Ovary (tissue), 9 donors: ENCODE results near the gene EYA3. TPM values are rescaled to one million over a fixed set of nuclear protein-coding genes. Genes with fewer than 3 reads are reported as not detected.

ENCODE experiments used
- DNase-seq, 5 donors: peaks; one replicate each; pipeline ENCODE4 v3.0.0-alpha.2; 2019 to 2020
- H3K27ac ChIP-seq, 2 donors: fragments of 200-600 bp; one replicate each; pipeline versions ENCODE4 v1.5.1 to v1.8.0; 2019 to 2022
- H3K27me3 ChIP-seq: fragments of 200-600 bp; one replicate; pipeline ENCODE4 v1.8.0; 2022
- H3K36me3 ChIP-seq: fragments of 200-600 bp; sonication (generic); one replicate; pipeline ENCODE4 v1.5.1; 2019
- H3K4me1 ChIP-seq: one replicate; pipeline ENCODE4 v1.8.1; 2013; ENCODE audit warnings: mild to moderate bottlenecking, moderate library complexity; ENCODE audit not compliant: insufficient read depth
- H3K4me3 ChIP-seq: fragments of 200-600 bp; sonication (generic); one replicate; pipeline ENCODE4 v1.5.1; 2017
- H3K9me3 ChIP-seq, 2 donors: fragments of 200-600 bp in 1 of 2; sonication (generic) in 1 of 2; one replicate each; pipeline versions ENCODE4 v1.5.1 to v1.8.1; 2013 to 2019; ENCODE audit warnings: mild to moderate bottlenecking in 1 of 2, moderate library complexity in 1 of 2
- EP300 ChIP-seq: sonication (generic); formaldehyde crosslinking; IDR thresholded peaks from one replicate; pipeline ENCODE4 v1.6.1; 2017; ENCODE audit warnings: antibody characterized with exemption
- POLR2A ChIP-seq: fragments of 450-650 bp; IDR thresholded peaks from one replicate; pipeline ENCODE4 v1.6.1; 2017; ENCODE audit warnings: antibody characterized with exemption, mild to moderate bottlenecking, moderate library complexity
- WGBS, 3 donors: extraction: QIAGEN DNeasy Blood & Tissue Kit in 1 of 3; methylation state at CpG; one replicate each; pipeline versions ENCODE4 v1.1.5 to v1.1.7; 2013 to 2017; 5-methylcytosine and 5-hydroxymethylcytosine counted together
- intact Hi-C, 4 donors: fragments of 100-400 bp; cut with DNase I; formaldehyde crosslinking; loops; one replicate each; pipeline versions ENCODE4 v1.11.0 to v1.15.1; 2022 to 2023
- polyA plus RNA-seq, 2 donors: library from polyadenylated mRNA; stranded (reverse); fragments of 200-250 nt in 1 of 2; fragments of 350-450 nt in 1 of 2; fragmentation: Illumina TruSeq in 1 of 2; extraction: RNeasy Lipid Tissue Mini Kit (QIAGEN cat#74804) in 1 of 2; gene quantifications; one replicate each; pipeline ENCODE4 v1.2.3, GENCODE V29; 2013 to 2014
- small RNA-seq: library from RNA; depleted of rRNA; stranded (forward); fragments of <200 nt; gene quantifications from one replicate; pipeline ENCODE3, GENCODE V24; 2016
- total RNA-seq, 7 donors: library from RNA; depleted of rRNA in 2 of 7; stranded (reverse); fragments of >200 nt in 2 of 7; fragmentation: NEBNext Ultra II Directional in 3 of 7; extraction: Animal tissue kit (Norgen Biotek cat#: 25700) in 3 of 7; gene quantifications; one replicate each; pipeline versions ENCODE4 v1.1.0 to v1.2.4, GENCODE V29; 2016 to 2023
- TF ChIP-seq, protein P1 (sequence below), 3 donors: fragments of 450-650 bp in 2 of 3; fragments of 200-600 bp in 1 of 3; IDR thresholded peaks; one replicate each; pipeline versions ENCODE4 v1.5.1 to v1.8.0; 2016 to 2022; ENCODE audit warnings: antibody characterized with exemption in 3 of 3, mild to moderate bottlenecking in 1 of 3
- donor health status: DM: no; HTN: no; CAD: no; lungs with moderate emphysema.
- donor health status: DM: no; HTN: no; CAD: no.
- donor health status: Bipolar disorder and iron deficiency.
- donor health status: DM: yes; HTN: yes; CAD: no.
- donor health status: DM: no; HTN: no; CAD: no.
- donor health status: DM: yes; HTN: yes; CAD: no.

EYA3 gene
- total and polyA plus RNA-seq, 9 donors: 5.4 to 25.7 (median 14.6) TPM

DNA sequence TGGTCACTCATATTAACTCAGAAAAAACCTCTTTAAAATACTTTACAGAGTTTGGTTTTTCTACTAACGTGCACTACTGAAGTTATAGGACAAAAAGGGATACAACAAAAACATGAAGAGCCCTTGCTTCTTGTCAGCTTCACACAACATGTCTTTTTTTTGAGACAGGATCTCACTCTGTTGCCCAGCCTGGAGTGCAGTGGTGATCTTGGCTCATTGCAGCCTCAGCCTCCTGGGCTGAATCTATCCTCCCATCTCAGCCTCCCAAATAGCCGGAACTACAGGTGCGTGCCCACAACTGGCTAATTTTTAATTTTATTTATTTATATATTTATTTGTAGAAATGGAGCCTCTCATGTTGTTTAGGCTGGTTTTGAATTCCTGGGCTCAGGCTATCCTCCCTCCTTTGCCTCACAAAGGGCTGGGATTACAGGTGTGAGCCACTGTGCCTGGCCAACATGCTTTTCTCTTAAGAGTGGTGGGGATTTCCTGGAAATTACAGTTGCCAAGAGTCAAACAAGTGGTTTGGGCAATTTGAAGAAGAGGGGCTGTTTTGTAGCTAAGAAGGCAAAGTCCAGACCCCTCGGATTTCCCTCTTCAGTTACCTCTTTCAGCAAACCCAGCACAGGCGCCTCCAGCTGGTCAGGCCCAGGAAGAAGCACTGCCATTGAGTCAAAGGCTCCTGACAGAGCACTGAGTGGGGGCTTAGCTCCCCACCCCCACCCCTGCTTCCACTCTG, 160.0 kb downstream of the EYA3 start:
- intact Hi-C loops: no loop called here
- Histone ChIP-seq H3K4me1 (no peaks in the 10 kb centered on the region), H3K27ac (no peak overlapping the region), H3K4me3 (no peak overlapping the region), H3K36me3 (no peaks in the 10 kb centered on the region), H3K27me3 (no peaks in the 10 kb centered on the region), H3K9me3 (no peaks in the 10 kb centered on the region)
- TF ChIP-seq, protein P1, sequence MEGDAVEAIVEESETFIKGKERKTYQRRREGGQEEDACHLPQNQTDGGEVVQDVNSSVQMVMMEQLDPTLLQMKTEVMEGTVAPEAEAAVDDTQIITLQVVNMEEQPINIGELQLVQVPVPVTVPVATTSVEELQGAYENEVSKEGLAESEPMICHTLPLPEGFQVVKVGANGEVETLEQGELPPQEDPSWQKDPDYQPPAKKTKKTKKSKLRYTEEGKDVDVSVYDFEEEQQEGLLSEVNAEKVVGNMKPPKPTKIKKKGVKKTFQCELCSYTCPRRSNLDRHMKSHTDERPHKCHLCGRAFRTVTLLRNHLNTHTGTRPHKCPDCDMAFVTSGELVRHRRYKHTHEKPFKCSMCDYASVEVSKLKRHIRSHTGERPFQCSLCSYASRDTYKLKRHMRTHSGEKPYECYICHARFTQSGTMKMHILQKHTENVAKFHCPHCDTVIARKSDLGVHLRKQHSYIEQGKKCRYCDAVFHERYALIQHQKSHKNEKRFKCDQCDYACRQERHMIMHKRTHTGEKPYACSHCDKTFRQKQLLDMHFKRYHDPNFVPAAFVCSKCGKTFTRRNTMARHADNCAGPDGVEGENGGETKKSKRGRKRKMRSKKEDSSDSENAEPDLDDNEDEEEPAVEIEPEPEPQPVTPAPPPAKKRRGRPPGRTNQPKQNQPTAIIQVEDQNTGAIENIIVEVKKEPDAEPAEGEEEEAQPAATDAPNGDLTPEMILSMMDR (IDR thresholded peaks at IDR 0.05): no peak
- TF ChIP-seq EP300 (no peak), POLR2A (no peak)
- no peak for DNase-seq
- 61 to 77% (median 68%) methylated on average over 5 of the region's 5 CpGs for WGBS, 3 donors

DNA sequence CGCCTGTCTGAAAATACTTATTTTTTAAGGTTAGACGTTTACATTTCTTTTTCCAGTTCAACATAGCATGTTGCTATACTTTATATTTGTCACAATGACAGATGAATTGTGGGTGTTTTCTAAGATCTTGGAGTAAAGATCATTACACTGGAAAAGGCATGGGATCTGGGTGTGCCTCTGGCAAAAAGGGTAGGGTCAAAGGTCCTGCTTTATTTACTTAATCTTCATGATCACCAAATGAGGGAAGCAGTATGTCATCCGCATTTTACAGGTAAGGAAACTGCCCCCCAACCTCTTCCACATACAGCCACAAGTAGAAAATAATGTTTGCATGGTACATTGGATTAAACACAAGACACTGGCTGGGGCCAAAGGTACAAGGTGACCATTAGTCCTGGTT, 166.1 kb downstream of the EYA3 start:
- 81 to 87% (median 84%) methylated on average over 3 of the region's 3 CpGs for WGBS, 3 donors

More for the DNA sequence above, 166.1 kb downstream of the EYA3 start:
- Histone ChIP-seq H3K27me3 (no peaks in the 10 kb centered on the region), H3K9me3 (no peaks in the 10 kb centered on the region), H3K36me3 (no peaks in the 10 kb centered on the region), H3K4me1 (no peaks in the 10 kb centered on the region), H3K27ac (no peak overlapping the region), H3K4me3 (no peak overlapping the region)
- no peak for DNase-seq
- TF ChIP-seq POLR2A (no peak), EP300 (no peak)
- TF ChIP-seq, protein P1 (IDR thresholded peaks at IDR 0.05): no peak
- intact Hi-C loops: no loop called here

Small RNA genes lying within 50 kb of the gene (small RNA-seq; reads per million reads assigned to genes)
- not detected for gene RN7SL559P

Other genes with a start within 250 kb of the EYA3 start
- 10 to 100 TPM in 2 of 7 donors, 1 to 10 TPM in 5; 2.7 to 14.0 (median 7.8) TPM for gene THEMIS2, start 216.1 kb downstream of the EYA3 start, total RNA-seq
- gene THEMIS2, start 216.1 kb downstream of the EYA3 start, polyA plus RNA-seq: 10 to 100 TPM in 1 of 2 donors, 1 to 10 TPM in 1; 3.9 to 16.9 TPM
- gene RPA2, start 174.0 kb downstream of the EYA3 start, total RNA-seq: 10 to 100 TPM; 24.8 to 54.6 (median 36.6) TPM
- gene RPA2, start 174.0 kb downstream of the EYA3 start, polyA plus RNA-seq: 10 to 100 TPM; 44.3 to 93.1 TPM
- 10 to 100 TPM in 1 of 7 donors, 1 to 10 TPM in 1, under 1 TPM in 3, not detected in 2; 0.40 to 21.1 (median 0.77) TPM for gene SMPDL3B, start 153.6 kb downstream of the EYA3 start, total RNA-seq
- under 1 TPM; 0.23 to 0.32 TPM for gene SMPDL3B, start 153.6 kb downstream of the EYA3 start, polyA plus RNA-seq
- 1 to 10 TPM; 3.9 to 6.1 (median 5.3) TPM for gene XKR8, start 128.6 kb downstream of the EYA3 start, total RNA-seq
- 1 to 10 TPM; 4.7 to 6.0 TPM for gene XKR8, start 128.6 kb downstream of the EYA3 start, polyA plus RNA-seq
- 1 to 10 TPM in 5 of 7 donors, under 1 TPM in 2; 0.72 to 4.4 (median 1.5) TPM for gene PTAFR, start 88.1 kb upstream of the EYA3 start, total RNA-seq
- 1 to 10 TPM in 1 of 2 donors, under 1 TPM in 1; 0.84 to 7.2 TPM for gene PTAFR, start 88.1 kb upstream of the EYA3 start, polyA plus RNA-seq
- gene DNAJC8, start 144.4 kb upstream of the EYA3 start, total RNA-seq: 10 to 100 TPM; 61.2 to 85.6 (median 77.7) TPM
- 100 to 1,000 TPM in 1 of 2 donors, 10 to 100 TPM in 1; 87.3 to 181 TPM for gene DNAJC8, start 144.4 kb upstream of the EYA3 start, polyA plus RNA-seq
- gene ATP5IF1, start 147.5 kb upstream of the EYA3 start, total RNA-seq: 100 to 1,000 TPM in 3 of 7 donors, 10 to 100 TPM in 4; 87.2 to 221 (median 94.4) TPM
- 100 to 1,000 TPM; 103 to 226 TPM for gene ATP5IF1, start 147.5 kb upstream of the EYA3 start, polyA plus RNA-seq
- gene SESN2, start 170.9 kb upstream of the EYA3 start, total RNA-seq: 10 to 100 TPM; 17.8 to 79.9 (median 29.1) TPM
- gene SESN2, start 170.9 kb upstream of the EYA3 start, polyA plus RNA-seq: 10 to 100 TPM in 1 of 2 donors, 1 to 10 TPM in 1; 7.4 to 15.2 TPM
- gene MED18, start 240.4 kb upstream of the EYA3 start, total RNA-seq: 10 to 100 TPM in 1 of 7 donors, 1 to 10 TPM in 6; 6.4 to 14.5 (median 8.6) TPM
- 10 to 100 TPM in 1 of 2 donors, 1 to 10 TPM in 1; 9.0 to 15.3 TPM for gene MED18, start 240.4 kb upstream of the EYA3 start, polyA plus RNA-seq